Nephron (organoid): ENCODE measurements around the gene SH2B3.
"Not testable (repeated sequence)": the region's sequence is repeated elsewhere in the genome, so short reads cannot be mapped to it uniquely, and the experiment has no call there.

ENCODE experiments used
- H3K27ac Mint-ChIP-seq, 3 experiments: 2 replicates each; pipeline ENCODE4 v1.8.0; 2020; ENCODE audit warnings: mixed read lengths in 3 of 3, mild to moderate bottlenecking in 2 of 3, moderate library complexity in 1 of 3
- H3K27me3 Mint-ChIP-seq: 2 replicates; pipeline ENCODE4 v1.8.0; 2021; ENCODE audit warnings: low read depth, mild to moderate bottlenecking, moderate library complexity, mixed read lengths
- H3K36me3 Mint-ChIP-seq: 2 replicates; pipeline ENCODE4 v1.8.0; 2020; ENCODE audit warnings: low read depth, mixed read lengths
- H3K4me1 Mint-ChIP-seq: 2 replicates; pipeline ENCODE4 v1.8.0; 2020; ENCODE audit warnings: mixed read lengths
- H3K4me3 Mint-ChIP-seq, 3 experiments: 2 replicates each; pipeline ENCODE4 v1.8.0; 2020; ENCODE audit warnings: mild to moderate bottlenecking in 3 of 3, mixed read lengths in 3 of 3, moderate library complexity in 2 of 3
- H3K9me3 Mint-ChIP-seq: 2 replicates; pipeline ENCODE4 v1.8.0; 2020; ENCODE audit warnings: mixed read lengths
- CTCF ChIP-seq, 3 experiments: fragments of 200-600 bp; sonication (generic); IDR thresholded peaks; one replicate each; pipeline ENCODE4 v1.5.0; 2021; ENCODE audit warnings: antibody characterized with exemption in 3 of 3; ENCODE audit not compliant: unreplicated experiment in 3 of 3

SH2B3 gene

GRCh38 chr12:111471236-111471635, 65.5 kb downstream of the SH2B3 start:
- Mint-ChIP-seq H3K4me3 (no peak overlapping the region), H3K9me3 (no peaks in the 10 kb centered on the region), H3K36me3 (peaks cover 59% of the 10 kb centered on the region), H3K27ac (peak overlapping the region; percentile 69 to 90 (median 87)), H3K4me1 (peaks cover 14% of the 10 kb centered on the region), H3K27me3 (no peaks in the 10 kb centered on the region)
- TF ChIP-seq CTCF (IDR thresholded peaks at IDR 0.05; ENCODE audit: unreplicated experiment in 3 of 3) = no peak

- H3K9me3 Mint-ChIP-seq = no peaks in the 10 kb centered on the region
- peak in 2 of 3 experiments; percentile 9 to 13 for TF ChIP-seq CTCF (IDR thresholded peaks at IDR 0.05; ENCODE audit: unreplicated experiment in 3 of 3)
- no peaks in the 10 kb centered on the region for H3K4me1 Mint-ChIP-seq
- H3K36me3 Mint-ChIP-seq = peaks cover 68% of the 10 kb centered on the region
- no peaks in the 10 kb centered on the region for H3K27me3 Mint-ChIP-seq
- H3K27ac Mint-ChIP-seq = peak overlapping the region in 1 of 3 experiments; percentile 8
- no peak overlapping the region for H3K4me3 Mint-ChIP-seq
Measured at GRCh38 chr12:111482462-111482861, 76.7 kb downstream of the SH2B3 start.

GRCh38 chr12:111488271-111488670, 82.5 kb downstream of the SH2B3 start:
- Mint-ChIP-seq H3K4me1 (no peaks in the 10 kb centered on the region), H3K9me3 (no peaks in the 10 kb centered on the region), H3K36me3 (peaks cover 66% of the 10 kb centered on the region), H3K27ac (peak overlapping the region in 1 of 3 experiments; percentile 53), H3K27me3 (no peaks in the 10 kb centered on the region), H3K4me3 (no peak overlapping the region)
- no peak for TF ChIP-seq CTCF (IDR thresholded peaks at IDR 0.05; ENCODE audit: unreplicated experiment in 3 of 3)

GRCh38 chr12:111488798-111489197, 83.1 kb downstream of the SH2B3 start:
- no peaks in the 10 kb centered on the region for H3K27me3 Mint-ChIP-seq
- H3K4me3 Mint-ChIP-seq = no peak overlapping the region
- H3K9me3 Mint-ChIP-seq = no peaks in the 10 kb centered on the region
- peak overlapping the region in 1 of 3 experiments; percentile 63 for H3K27ac Mint-ChIP-seq
- no peak for TF ChIP-seq CTCF (IDR thresholded peaks at IDR 0.05; ENCODE audit: unreplicated experiment in 3 of 3)
- H3K36me3 Mint-ChIP-seq = peaks cover 63% of the 10 kb centered on the region
- no peaks in the 10 kb centered on the region for H3K4me1 Mint-ChIP-seq

GRCh38 chr12:111492979-111493378, 87.3 kb downstream of the SH2B3 start:
- not testable (repeated sequence) for H3K4me1 Mint-ChIP-seq, H3K27ac Mint-ChIP-seq, H3K4me3 Mint-ChIP-seq, H3K9me3 Mint-ChIP-seq, H3K27me3 Mint-ChIP-seq
- peaks cover 74% of the 10 kb centered on the region for H3K36me3 Mint-ChIP-seq

GRCh38 chr12:111494676-111495075, 89.0 kb downstream of the SH2B3 start:
- peaks cover 81% of the 10 kb centered on the region for H3K36me3 Mint-ChIP-seq
- no peak for TF ChIP-seq CTCF (IDR thresholded peaks at IDR 0.05; ENCODE audit: unreplicated experiment in 3 of 3)

More at GRCh38 chr12:111494676-111495075, 89.0 kb downstream of the SH2B3 start:
- Mint-ChIP-seq H3K27ac (peak overlapping the region in 1 of 3 experiments; percentile 42), H3K9me3 (peaks cover 8% of the 10 kb centered on the region), H3K4me1 (no peaks in the 10 kb centered on the region), H3K4me3 (no peak overlapping the region), H3K27me3 (no peaks in the 10 kb centered on the region)
